HepG2 (cell line): ENCODE data around the gene CIITA. TPM values are rescaled to one million over a fixed set of nuclear protein-coding genes. Genes with fewer than 3 reads are reported as not detected.
A peak's percentile ranks its signal among the peaks of the same experiment; 100 is the strongest.

Experiments used
- AGO2 ChIP-seq: fragments of 200-400 bp; formaldehyde crosslinking; optimal IDR thresholded peaks from 2 replicates; pipeline ENCODE3; 2017; ENCODE audit warnings: mild to moderate bottlenecking, low read depth, low read length, moderate library complexity
- ATF3 ChIP-seq: sonication (generic); formaldehyde crosslinking; IDR thresholded peaks from 2 replicates; pipeline ENCODE4 v1.4.0; 2020; ENCODE audit warnings: missing genetic modification reagents
- FOXO1 ChIP-seq: sonication (generic); formaldehyde crosslinking; IDR thresholded peaks from 2 replicates; pipeline ENCODE4 v1.4.0; 2020; ENCODE audit warnings: missing genetic modification reagents
- HDAC6 ChIP-seq: fragments of 200-600 bp; sonication (generic); IDR thresholded peaks from 2 replicates; pipeline ENCODE4 v1.7.0; 2017; ENCODE audit warnings: mild to moderate bottlenecking, antibody characterized with exemption, low read length, low read depth
- IKZF4 ChIP-seq: sonication (generic); formaldehyde crosslinking; IDR thresholded peaks from 2 replicates; pipeline ENCODE4 v1.5.1; 2020; ENCODE audit warnings: borderline replicate concordance, mild to moderate bottlenecking, low read depth, missing genetic modification reagents; ENCODE audit errors: not compliant biosample characterization
- KAT8 ChIP-seq: IDR thresholded peaks from 2 replicates; pipeline ENCODE4 v1.6.1; 2016; ENCODE audit warnings: missing genetic modification reagents, missing compliant biosample characterization
- KDM3A ChIP-seq: IDR thresholded peaks from 2 replicates; pipeline ENCODE4 v1.6.1; 2018; ENCODE audit warnings: low read depth, missing compliant biosample characterization
- KMT2A ChIP-seq: sonication (generic); formaldehyde crosslinking; IDR thresholded peaks from 2 replicates; pipeline ENCODE4 v1.4.0; 2020; ENCODE audit warnings: missing genetic modification reagents
- MAF1 ChIP-seq: sonication (generic); formaldehyde crosslinking; IDR thresholded peaks from 2 replicates; pipeline ENCODE4 v1.5.0; 2020; ENCODE audit warnings: missing genetic modification reagents, borderline replicate concordance
- MAX ChIP-seq: IDR thresholded peaks from 2 replicates; pipeline ENCODE4 v1.6.1; 2012; ENCODE audit warnings: inconsistent platforms
- MYC ChIP-seq: sonication (generic); formaldehyde crosslinking; IDR thresholded peaks from 2 replicates; pipeline ENCODE4 v1.9.0; 2021; ENCODE audit warnings: missing genetic modification reagents, borderline replicate concordance
- RAD51 ChIP-seq: fragments of 450-650 bp; IDR thresholded peaks from 2 replicates; pipeline ENCODE4 v1.6.1; 2016; ENCODE audit warnings: borderline replicate concordance
- RARG ChIP-seq: sonication (generic); formaldehyde crosslinking; IDR thresholded peaks from 2 replicates; pipeline ENCODE4 v1.4.0; 2020; ENCODE audit warnings: low read depth, mild to moderate bottlenecking, missing genetic modification reagents
- REXO4 ChIP-seq: sonication (generic); formaldehyde crosslinking; IDR thresholded peaks from 2 replicates; pipeline ENCODE4 v1.8.0; 2022; ENCODE audit warnings: missing genetic modification reagents, mild to moderate bottlenecking, borderline replicate concordance
- RFX5 ChIP-seq: IDR thresholded peaks from 2 replicates; pipeline ENCODE4 v1.6.1; 2011; ENCODE audit warnings: low read depth, low read length, improper control_type of control experiment
- SMC3 ChIP-seq: IDR thresholded peaks from 2 replicates; pipeline ENCODE4 v1.6.1; 2011; ENCODE audit warnings: low read length, improper control_type of control experiment
- SOX13 ChIP-seq, 3 experiments: fragments of 450-650 bp in 1 of 3; sonication (generic) in 1 of 3; formaldehyde crosslinking in 1 of 3; IDR thresholded peaks in 2 of 3; conservative IDR thresholded peaks in 1 of 3; 2 replicates each; pipeline versions ENCODE4 v1.5.0 to v1.6.1; 2016 to 2020; ENCODE audit warnings: antibody characterized with exemption in 1 of 3, mild to moderate bottlenecking in 1 of 3, missing compliant biosample characterization in 1 of 3, missing genetic modification reagents in 1 of 3, moderate library complexity in 1 of 3
- SRSF4 ChIP-seq: fragments of 200-400 bp; formaldehyde crosslinking; IDR thresholded peaks from one replicate; pipeline ENCODE4 v1.6.1; 2018; ENCODE audit warnings: mild to moderate bottlenecking, low read depth, low read length, moderate library complexity; ENCODE audit not compliant: poor library complexity, severe bottlenecking
- SRSF9 ChIP-seq: fragments of 200-400 bp; formaldehyde crosslinking; IDR thresholded peaks from 2 replicates; pipeline ENCODE4 v1.6.1; 2018; ENCODE audit warnings: borderline replicate concordance, mild to moderate bottlenecking, low read depth, low read length; ENCODE audit not compliant: insufficient read depth, poor library complexity, severe bottlenecking
- TEAD3 ChIP-seq: optimal IDR thresholded peaks from 2 replicates; pipeline ENCODE3; 2016; ENCODE audit warnings: borderline replicate concordance
- TGIF2 ChIP-seq: IDR thresholded peaks from 2 replicates; pipeline ENCODE4 v1.6.1; 2016; ENCODE audit warnings: control low read depth, missing compliant biosample characterization
- ZNF138 ChIP-seq: sonication (generic); formaldehyde crosslinking; IDR thresholded peaks from 2 replicates; pipeline ENCODE4 v1.5.0; 2020; ENCODE audit warnings: mild to moderate bottlenecking, low read depth, missing genetic modification reagents
- ZNF263 ChIP-seq: sonication (generic); formaldehyde crosslinking; IDR thresholded peaks from 2 replicates; pipeline ENCODE4 v1.4.0; 2020; ENCODE audit warnings: missing genetic modification reagents
- ZNF280B ChIP-seq: sonication (generic); formaldehyde crosslinking; IDR thresholded peaks from 2 replicates; pipeline ENCODE4 v1.5.0; 2020; ENCODE audit warnings: missing genetic modification reagents, mild to moderate bottlenecking, borderline replicate concordance
- ZNF3 ChIP-seq: IDR thresholded peaks from 2 replicates; pipeline ENCODE4 v1.7.0; 2017; ENCODE audit warnings: inconsistent platforms
- ZNF30 ChIP-seq: sonication (generic); formaldehyde crosslinking; IDR thresholded peaks from 2 replicates; pipeline ENCODE4 v1.5.0; 2020; ENCODE audit warnings: mild to moderate bottlenecking, missing genetic modification reagents
- ZNF44 ChIP-seq: sonication (generic); formaldehyde crosslinking; IDR thresholded peaks from 2 replicates; pipeline ENCODE4 v1.5.1; 2020; ENCODE audit warnings: mild to moderate bottlenecking, missing genetic modification reagents
- ZNF569 ChIP-seq: sonication (generic); formaldehyde crosslinking; IDR thresholded peaks from 2 replicates; pipeline ENCODE4 v1.5.0; 2020; ENCODE audit warnings: mild to moderate bottlenecking, missing genetic modification reagents, moderate library complexity, borderline replicate concordance
- polyA plus RNA-seq, 8 experiments: library from polyadenylated mRNA; depleted of rRNA in 3 of 8; stranded (reverse) in 7 of 8; unstranded in 1 of 8; fragments of >200 nt; fragmentation: Illumina TruSeq in 4 of 8; extraction: Trizol in 4 of 8; gene quantifications; 2 replicates each; pipeline versions ENCODE4 v1.2.1 to v1.2.3, GENCODE V29; 2011 to 2016; ENCODE audit warnings: low read depth in 4 of 8, missing spikeins in 1 of 8, mixed read lengths in 1 of 8; ENCODE audit not compliant: insufficient read depth in 1 of 8
- total RNA-seq, 5 experiments: library from RNA; depleted of rRNA; stranded (reverse); fragments of >200 nt; fragmentation: Illumina TruSeq; extraction: Trizol; gene quantifications; 2 replicates each; pipeline ENCODE4 v1.2.3, GENCODE V29; 2016; ENCODE audit warnings: low read depth in 1 of 5
- TF ChIP-seq, protein P1 (sequence below): sonication (generic); formaldehyde crosslinking; IDR thresholded peaks from 2 replicates; pipeline ENCODE4 v1.9.0; 2021; ENCODE audit warnings: missing genetic modification reagents, mild to moderate bottlenecking, borderline replicate concordance

CIITA gene
- total and polyA plus RNA-seq, 2 of the 13 experiments (the other 11 are each of a cell fraction or from before 2014, with no cell fraction given): 0.08 to 0.09 TPM

DNA sequence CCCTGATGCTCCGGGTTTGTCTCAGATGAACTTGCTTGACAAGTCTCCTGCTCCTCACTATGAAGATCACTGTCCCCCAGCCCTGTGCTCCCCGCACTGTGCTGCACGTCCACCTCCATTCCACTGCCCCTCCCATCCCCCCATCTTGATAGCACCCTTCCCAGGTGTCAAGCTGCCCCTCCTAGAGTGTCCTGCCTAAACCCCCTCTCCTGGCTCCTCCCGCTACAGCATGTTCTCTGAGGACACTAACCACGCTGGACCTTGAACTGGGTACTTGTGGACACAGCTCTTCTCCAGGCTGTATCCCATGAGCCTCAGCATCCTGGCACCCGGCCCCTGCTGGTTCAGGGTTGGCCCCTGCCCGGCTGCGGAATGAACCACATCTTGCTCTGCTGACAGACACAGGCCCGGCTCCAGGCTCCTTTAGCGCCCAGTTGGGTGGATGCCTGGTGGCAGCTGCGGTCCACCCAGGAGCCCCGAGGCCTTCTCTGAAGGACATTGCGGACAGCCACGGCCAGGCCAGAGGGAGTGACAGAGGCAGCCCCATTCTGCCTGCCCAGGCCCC is 46.7 kb downstream of the CIITA start (continued):
- TF ChIP-seq ZNF280B (0 out of 2 replicates have a peak, but pooled peaks have one; percentile 14), ZNF44 (CRISPR knock-in tag) (no peak), RARG (CRISPR knock-in tag) (no peak), HDAC6 (no peak), ZNF263 (no peak; the same call in 1 of the 2 replicates), RAD51 (no peak), AGO2 (peak; percentile 38), ZNF138 (no peak), MAF1 (CRISPR knock-in tag) (no peak), KAT8 (CRISPR knock-in tag) (peak; percentile 77), ZNF30 (CRISPR knock-in tag) (no peak), FOXO1 (CRISPR knock-in tag) (no peak), IKZF4 (CRISPR knock-in tag) (no peak), MAX (peak; percentile 65), SRSF4 (no peak), TGIF2 (CRISPR knock-in tag) (no peak), RFX5 (no peak), SRSF9 (no peak), ZNF569 (CRISPR knock-in tag) (no peak), SMC3 (no peak), TEAD3 (CRISPR knock-in tag) (peak; percentile 79), REXO4 (CRISPR knock-in tag) (no peak), ZNF3 (CRISPR knock-in tag) (no peak), SOX13 (IDR thresholded peaks at IDR 0.05) (no peak), SOX13 (CRISPR knock-in tag; conservative IDR thresholded peaks at IDR 0.05 in 1 of 2, IDR thresholded peaks at IDR 0.05 in 1 of 2) (peak in 1 of 2 experiments; percentile 64; a peak in 1 of 4 replicates), KMT2A (CRISPR knock-in tag) (no peak), MYC (CRISPR knock-in tag) (peak; percentile 35; the same call in 1 of the 2 replicates), ATF3 (CRISPR knock-in tag) (no peak), KDM3A (CRISPR knock-in tag) (peak; percentile 44; the same call in 1 of the 2 replicates)
- TF ChIP-seq, protein P1, sequence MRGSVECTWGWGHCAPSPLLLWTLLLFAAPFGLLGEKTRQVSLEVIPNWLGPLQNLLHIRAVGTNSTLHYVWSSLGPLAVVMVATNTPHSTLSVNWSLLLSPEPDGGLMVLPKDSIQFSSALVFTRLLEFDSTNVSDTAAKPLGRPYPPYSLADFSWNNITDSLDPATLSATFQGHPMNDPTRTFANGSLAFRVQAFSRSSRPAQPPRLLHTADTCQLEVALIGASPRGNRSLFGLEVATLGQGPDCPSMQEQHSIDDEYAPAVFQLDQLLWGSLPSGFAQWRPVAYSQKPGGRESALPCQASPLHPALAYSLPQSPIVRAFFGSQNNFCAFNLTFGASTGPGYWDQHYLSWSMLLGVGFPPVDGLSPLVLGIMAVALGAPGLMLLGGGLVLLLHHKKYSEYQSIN: no peak
